Activated B cell treated with CpG ODN at 0.5 μM for 24 hours (primary cell): ENCODE data around the gene PLCB2. TPM values are rescaled to one million over a fixed set of nuclear protein-coding genes. Genes with fewer than 3 reads are reported as not detected.

ENCODE experiments used
- ATAC-seq: fragments of 200-7000 bp; cut with Tn5 transposase; one replicate; pipeline ENCODE4 v1.10.0; 2021; ENCODE audit warnings: low read depth, mild to moderate bottlenecking, moderate library complexity
- CTCF ChIA-PET: fragments of 350-600 bp; sonication (Branson Sonifier 250); formaldehyde crosslinking; loops from one replicate; lab custom pipeline; 2021; ENCODE audit warnings: antibody characterized with exemption; lab: Charles Lee
- POLR2A ChIA-PET: fragments of 350-600 bp; sonication (Branson Sonifier 250); formaldehyde crosslinking; loops from one replicate; lab custom pipeline; 2021; ENCODE audit warnings: antibody characterized with exemption; lab: Charles Lee
- DNase-seq: peaks from one replicate; pipeline ENCODE4 v3.0.0; 2022
- H3K27ac Mint-ChIP-seq: one replicate; pipeline ENCODE4 v1.8.0; 2020; ENCODE audit warnings: mixed read lengths
- H3K27me3 Mint-ChIP-seq: one replicate; pipeline ENCODE4 v1.8.0; 2021; ENCODE audit warnings: mixed read lengths
- H3K36me3 Mint-ChIP-seq: one replicate; pipeline ENCODE4 v1.8.0; 2021; ENCODE audit warnings: low read depth, mixed read lengths
- H3K4me1 Mint-ChIP-seq: one replicate; pipeline ENCODE4 v1.8.0; 2021; ENCODE audit warnings: mixed read lengths
- H3K4me3 Mint-ChIP-seq: one replicate; pipeline ENCODE4 v1.8.0; 2020; ENCODE audit warnings: mild to moderate bottlenecking, mixed read lengths
- H3K9me3 Mint-ChIP-seq: one replicate; pipeline ENCODE4 v1.8.0; 2020; ENCODE audit warnings: mixed read lengths
- CTCF ChIP-seq: fragments of 200-600 bp; IDR thresholded peaks from one replicate; pipeline ENCODE4 v1.8.0; 2022; ENCODE audit warnings: antibody characterized with exemption, mild to moderate bottlenecking
- intact Hi-C: fragments of 100-400 bp; cut with micrococcal nuclease; formaldehyde crosslinking; loops from one replicate; pipeline ENCODE4 v1.15.1; 2024
- total RNA-seq: library from RNA; stranded (reverse); gene quantifications from 2 replicates; pipeline ENCODE4 v1.2.3, GENCODE V29; 2022

PLCB2 gene
- total RNA-seq, 1 donor from 2014 or later: 126 TPM

- Mint-ChIP-seq H3K27me3 (no peaks in the 10 kb centered on the region), H3K27ac (no peak overlapping the region), H3K36me3 (peaks cover 48% of the 10 kb centered on the region), H3K4me3 (no peak overlapping the region), H3K9me3 (no peaks in the 10 kb centered on the region), H3K4me1 (no peaks in the 10 kb centered on the region)
- ATAC-seq (no peak), DNase-seq (no peak)
- intact Hi-C loops: no loop called here
- POLR2A ChIA-PET: interaction anchor here (0.6 to 2.5 kb wide), 4 partner anchors 17 to 672 kb away, joined by 3 to 6 read pairs (median 3); partner anchors contain the start of gene PLCB2
- TF ChIP-seq CTCF: no peak
- CTCF ChIA-PET: interaction anchor here (6.0 kb wide), 1 partner anchor 47 kb away, joined by 41 read pairs; no protein-coding TSS in a partner anchor
These were observed 17.2 kb downstream of the PLCB2 start for GRCh38 chr15:40290545-40290917.

- ATAC-seq (no peak), DNase-seq (no peak)
- H3K4me3 Mint-ChIP-seq: no peak overlapping the region
- no peaks in the 10 kb centered on the region for H3K9me3 Mint-ChIP-seq
- H3K27ac Mint-ChIP-seq: no peak overlapping the region
- H3K27me3 Mint-ChIP-seq: no peaks in the 10 kb centered on the region
- CTCF ChIA-PET: interaction anchor here (0.6 to 6.0 kb wide), 6 partner anchors 10 to 132 kb away, joined by 3 to 41 read pairs (median 5); partner anchors contain the start of gene PLCB2
- POLR2A ChIA-PET: interaction anchor here (0.9 to 2.5 kb wide), 2 partner anchors 12 to 18 kb away, joined by 3 to 6 read pairs; partner anchors contain the start of gene PLCB2
- TF ChIP-seq CTCF: no peak
- no peaks in the 10 kb centered on the region for H3K4me1 Mint-ChIP-seq
- peaks cover 40% of the 10 kb centered on the region for H3K36me3 Mint-ChIP-seq
- intact Hi-C loops: no loop called here
These were observed 18.5 kb downstream of the PLCB2 start for GRCh38 chr15:40289140-40289775.

GRCh38 chr15:40287968-40288367 lies 19.8 kb downstream of the PLCB2 start:
- Mint-ChIP-seq H3K27me3 (no peaks in the 10 kb centered on the region), H3K9me3 (no peaks in the 10 kb centered on the region), H3K4me1 (peaks cover 2% of the 10 kb centered on the region), H3K4me3 (no peak overlapping the region), H3K36me3 (peaks cover 34% of the 10 kb centered on the region), H3K27ac (no peak overlapping the region)
- DNase-seq: no peak
- TF ChIP-seq CTCF: no peak
- ATAC-seq: no peak
- intact Hi-C loops: no loop called here
- CTCF ChIA-PET: interaction anchor here (0.7 to 6.0 kb wide), 3 partner anchors 9 to 50 kb away, joined by 3 to 41 read pairs (median 3); no protein-coding TSS in a partner anchor
- POLR2A ChIA-PET: no interaction called here

GRCh38 chr15:40287505-40287904 lies 20.2 kb downstream of the PLCB2 start:
- intact Hi-C loops: no loop called here
- no peak for TF ChIP-seq CTCF
- Mint-ChIP-seq H3K4me1 (peaks cover 3% of the 10 kb centered on the region), H3K27me3 (no peaks in the 10 kb centered on the region), H3K9me3 (no peaks in the 10 kb centered on the region), H3K36me3 (peaks cover 33% of the 10 kb centered on the region), H3K4me3 (no peak overlapping the region), H3K27ac (no peak overlapping the region)
- CTCF ChIA-PET: interaction anchor here (0.7 to 6.0 kb wide), 3 partner anchors 8 to 50 kb away, joined by 3 to 41 read pairs (median 3); no protein-coding TSS in a partner anchor
- DNase-seq: no peak
- POLR2A ChIA-PET: no interaction called here
- ATAC-seq: no peak

- no peak for TF ChIP-seq CTCF
- Mint-ChIP-seq H3K27ac (no peak overlapping the region), H3K27me3 (no peaks in the 10 kb centered on the region), H3K36me3 (peaks cover 26% of the 10 kb centered on the region), H3K9me3 (no peaks in the 10 kb centered on the region), H3K4me1 (peaks cover 3% of the 10 kb centered on the region), H3K4me3 (no peak overlapping the region)
- intact Hi-C loops: no loop called here
- ATAC-seq: no peak
- DNase-seq: no peak
- ChIA-PET CTCF (interaction anchor here (6.0 kb wide), 1 partner anchor 51 kb away, joined by 41 read pairs; no protein-coding TSS in a partner anchor), POLR2A (no interaction called here)
These were observed 20.9 kb downstream of the PLCB2 start for GRCh38 chr15:40286794-40287193.
